IMR-90 (cell line): Measurements from ENCODE around the gene SLC18A2. TPM values are rescaled to one million over a fixed set of nuclear protein-coding genes. Genes with fewer than 3 reads are reported as not detected.

Source experiments
- ATAC-seq: fragments of 200-7000 bp; cut with Tn5 transposase; 2 replicates; pipeline ENCODE4 v1.9.1; 2020; ENCODE audit warnings: low read depth, mild to moderate bottlenecking, moderate library complexity
- BruUV-seq: library from RNA; stranded (reverse); fragments of 400-500 nt; replicated peaks from 2 replicates; lab custom pipeline; 2021; lab: Mats Ljungman, UMichigan
- CTCF ChIA-PET: fragments of 300-600 bp; formaldehyde crosslinking; extraction: SDS; loops from one replicate; lab custom pipeline; 2021; ENCODE audit warnings: antibody characterized with exemption; lab: Yijun Ruan, JAX
- POLR2A ChIA-PET: fragments of 300-600 bp; sonication (Branson Sonifier 250); formaldehyde crosslinking; loops from one replicate; lab custom pipeline; 2022; ENCODE audit warnings: antibody characterized with exemption; ENCODE audit not compliant: unreplicated experiment; lab: Charles Lee
- DNase-seq: peaks from one replicate; pipeline ENCODE4 v3.0.0; 2013
- H2AFZ ChIP-seq: replicated peaks from 2 replicates; pipeline ENCODE3; 2013; ENCODE audit warnings: low read length, mild to moderate bottlenecking; ENCODE audit not compliant: poor library complexity
- H2AK5ac ChIP-seq: 2 replicates; pipeline ENCODE4 v1.6.1; 2013; ENCODE audit warnings: low read depth, low read length, inconsistent platforms
- H2AK9ac ChIP-seq: replicated peaks from 2 replicates; pipeline ENCODE3; 2013; ENCODE audit warnings: mild to moderate bottlenecking, low read depth, low read length, moderate library complexity; ENCODE audit not compliant: poor library complexity
- H2BK120ac ChIP-seq: 2 replicates; pipeline ENCODE4 v1.6.1; 2013; ENCODE audit warnings: low read depth, low read length, inconsistent platforms
- H2BK15ac ChIP-seq: 3 replicates; pipeline ENCODE4 v1.6.1; 2013; ENCODE audit warnings: low read depth, low read length, inconsistent platforms
- H2BK20ac ChIP-seq: 2 replicates; pipeline ENCODE4 v1.6.1; 2013; ENCODE audit warnings: low read depth, mild to moderate bottlenecking, inconsistent platforms, low read length, moderate library complexity
- H2BK5ac ChIP-seq: 2 replicates; pipeline ENCODE4 v1.6.1; 2013; ENCODE audit warnings: mild to moderate bottlenecking, low read depth, low read length, inconsistent platforms; ENCODE audit not compliant: poor library complexity, severe bottlenecking
- H3K14ac ChIP-seq: replicated peaks from 2 replicates; pipeline ENCODE4 v1.6.1; 2013; ENCODE audit warnings: low read depth, low read length, inconsistent platforms
- H3K18ac ChIP-seq: 2 replicates; pipeline ENCODE4 v1.6.1; 2013; ENCODE audit warnings: low read depth, low read length, control low read depth
- H3K23ac ChIP-seq: 2 replicates; pipeline ENCODE4 v1.6.1; 2013; ENCODE audit warnings: low read depth, low read length, inconsistent platforms
- H3K27ac ChIP-seq: 2 replicates; pipeline ENCODE4 v1.5.1; 2013; ENCODE audit warnings: mild to moderate bottlenecking, control low read depth, low read length; ENCODE audit not compliant: insufficient read depth
- H3K27me3 ChIP-seq: 2 replicates; pipeline ENCODE4 v1.6.1; 2013; ENCODE audit warnings: low read length; ENCODE audit not compliant: control insufficient read depth, insufficient read depth
- H3K36me3 ChIP-seq: 2 replicates; pipeline ENCODE4 v1.6.1; 2013; ENCODE audit warnings: low read length, mixed read lengths; ENCODE audit not compliant: control insufficient read depth, insufficient read depth
- H3K4ac ChIP-seq: 2 replicates; pipeline ENCODE4 v1.6.1; 2013; ENCODE audit warnings: low read depth, low read length, inconsistent platforms
- H3K4me1 ChIP-seq: 2 replicates; pipeline ENCODE4 v1.6.1; 2013; ENCODE audit warnings: low read length, mixed read lengths; ENCODE audit not compliant: control insufficient read depth, insufficient read depth
- H3K4me2 ChIP-seq: 2 replicates; pipeline ENCODE4 v1.6.1; 2013; ENCODE audit warnings: low read depth, mild to moderate bottlenecking, control low read depth, low read length, moderate library complexity
- H3K4me3 ChIP-seq: 2 replicates; pipeline ENCODE4 v1.5.1; 2013; ENCODE audit warnings: low read depth, mild to moderate bottlenecking, control low read depth, low read length, moderate library complexity; ENCODE audit not compliant: insufficient read depth
- H3K56ac ChIP-seq: 2 replicates; pipeline ENCODE4 v1.6.1; 2013; ENCODE audit warnings: low read length, inconsistent platforms; ENCODE audit not compliant: insufficient read depth; ENCODE audit errors: extremely low read depth
- H3K79me1 ChIP-seq, 2 experiments: 2 replicates each; pipeline ENCODE4 v1.6.1; 2013; ENCODE audit warnings: low read length in 2 of 2, inconsistent platforms in 1 of 2, low read depth in 1 of 2
- H3K9ac ChIP-seq: 2 replicates; pipeline ENCODE4 v1.6.1; 2013; ENCODE audit warnings: low read depth, low read length, control low read depth
- H3K9me1 ChIP-seq: 2 replicates; pipeline ENCODE4 v1.6.1; 2013; ENCODE audit warnings: low read length, inconsistent platforms; ENCODE audit not compliant: insufficient read depth
- H3K9me3 ChIP-seq: 2 replicates; pipeline ENCODE4 v1.6.1; 2013; ENCODE audit warnings: low read length; ENCODE audit not compliant: control insufficient read depth, insufficient read depth
- H4K20me1 ChIP-seq: 2 replicates; pipeline ENCODE4 v1.6.1; 2013; ENCODE audit warnings: low read length, inconsistent platforms; ENCODE audit not compliant: insufficient read depth
- H4K5ac ChIP-seq: 2 replicates; pipeline ENCODE4 v1.6.1; 2013; ENCODE audit warnings: mild to moderate bottlenecking, low read depth, low read length, control low read depth
- H4K8ac ChIP-seq, 2 experiments: 2 replicates each; pipeline ENCODE4 v1.6.1; 2013; ENCODE audit warnings: low read depth in 2 of 2, low read length in 2 of 2, control low read depth in 1 of 2, inconsistent platforms in 1 of 2
- H4K91ac ChIP-seq: 2 replicates; pipeline ENCODE4 v1.6.1; 2013; ENCODE audit warnings: low read depth, low read length, inconsistent platforms; ENCODE audit not compliant: insufficient read depth
- CEBPB ChIP-seq: IDR thresholded peaks from 2 replicates; pipeline ENCODE4 v1.6.1; 2012; ENCODE audit warnings: low read depth, low read length, improper control_type of control experiment
- CHD1 ChIP-seq: IDR thresholded peaks from 2 replicates; pipeline ENCODE4 v1.6.1; 2012; ENCODE audit warnings: low read depth, low read length, improper control_type of control experiment
- WGBS, 2 experiments: methylation state at CpG; one replicate each; pipeline versions ENCODE4 v1.1.5 to v1.1.7; 2013; ENCODE audit warnings: missing lambda C conversion rate in 2 of 2; ENCODE audit not compliant: insufficient read length in 1 of 2; ENCODE audit errors: extremely low coverage in 2 of 2; 5-methylcytosine and 5-hydroxymethylcytosine counted together
- dilution Hi-C: fragments of 300-500 bp; cut with HindIII; formaldehyde crosslinking; loops from one replicate; pipeline ENCODE4 v1.14.3; 2018; ENCODE audit warnings: low sequenced_read_pairs; ENCODE audit not compliant: unreplicated experiment
- in situ Hi-C: fragments of 300-500 bp; cut with MboI; formaldehyde crosslinking; loops from 3 replicates; pipeline ENCODE4 v1.14.3; 2019; ENCODE audit warnings: low sequenced_read_pairs, inconsistent platforms, mixed read lengths
- intact Hi-C: fragments of 100-400 bp; cut with micrococcal nuclease; formaldehyde crosslinking; loops from 2 replicates; pipeline ENCODE4 v1.10.0; 2022
- polyA plus RNA-seq, 3 experiments: library from polyadenylated mRNA; depleted of rRNA; stranded (reverse); fragments of >200 nt; gene quantifications; 2 replicates each; pipeline ENCODE4 v1.2.3, GENCODE V29; 2012; ENCODE audit warnings: low replicate concordance in 1 of 3
- total RNA-seq: library from RNA; depleted of rRNA; stranded (reverse); fragments of >200 nt; gene quantifications from 2 replicates; pipeline ENCODE4 v1.2.3, GENCODE V29; 2012

Gene SLC18A2
- total and polyA plus RNA-seq, 2 of the 4 experiments (the other 2 are of a cell fraction): not detected

GRCh38 chr10:117223693-117224430 is 17.1 kb upstream of the SLC18A2 start:
- H3K4me2 ChIP-seq: no peak overlapping the region
- TF ChIP-seq CEBPB (no peak), CHD1 (no peak)
- H2BK120ac ChIP-seq: no peak overlapping the region
- H3K14ac ChIP-seq: no peak overlapping the region
- no peak overlapping the region for H2AFZ ChIP-seq
- H2AK5ac ChIP-seq: no peak overlapping the region
- H3K23ac ChIP-seq: no peak overlapping the region
- DNase-seq: no peak
- H3K18ac ChIP-seq: no peak overlapping the region
- no peak overlapping the region for H3K4me3 ChIP-seq
- H3K9me1 ChIP-seq: no peaks in the 10 kb centered on the region
- dilution Hi-C loops (no loop called here), intact Hi-C loops (no loop called here), in situ Hi-C loops (loop anchor here (5.0 to 25.0 kb wide), 2 partner anchors 93 to 1013 kb away; no protein-coding TSS in a partner anchor)
- H3K4ac ChIP-seq: no peak overlapping the region
- no peaks in the 10 kb centered on the region for H3K79me1 ChIP-seq
- H2BK20ac ChIP-seq: no peak overlapping the region
- BruUV-seq: no TSS peak
- H3K4me1 ChIP-seq: no peaks in the 10 kb centered on the region
- H3K9me3 ChIP-seq: no peaks in the 10 kb centered on the region
- no peaks in the 10 kb centered on the region for H3K36me3 ChIP-seq
- no peak overlapping the region for H2BK5ac ChIP-seq
- no peak overlapping the region for H3K27ac ChIP-seq
- no peak overlapping the region for H3K56ac ChIP-seq
- H4K91ac ChIP-seq: no peak overlapping the region
- POLR2A ChIA-PET: no interaction called here
- H2BK15ac ChIP-seq: no peak overlapping the region
- H3K9ac ChIP-seq: no peak overlapping the region
- no peak overlapping the region for H4K5ac ChIP-seq
- ATAC-seq: no peak
- no peak overlapping the region for H4K8ac ChIP-seq
- H3K27me3 ChIP-seq: no peaks in the 10 kb centered on the region; the same call in 1 of the 2 replicates
- H4K20me1 ChIP-seq: no peaks in the 10 kb centered on the region
- CTCF ChIA-PET: no interaction called here
- H2AK9ac ChIP-seq: no peak overlapping the region
- WGBS, 2 experiments: 60% methylated on average over 1 of the region's 7 CpGs; no CpG with 5 or more reads in 1 of the 2 experiments
